Head of caudate nucleus (tissue), 42 donors: Measurements from ENCODE around the gene IRAK3.
A peak's percentile ranks its signal among the peaks of the same experiment; 100 is the strongest.
"Not testable (repeated sequence)": the region's sequence is repeated elsewhere in the genome, so short reads cannot be mapped to it uniquely, and the experiment has no call there.

ENCODE experiments used
- DNase-seq, 42 donors: peaks; one replicate each; pipeline versions ENCODE4 v3.0.0 to v3.0.0-alpha.2; 2020 to 2021; ENCODE audit warnings: mixed read lengths in 7 of 42
- intact Hi-C: fragments of 100-400 bp; cut with DNase I; formaldehyde crosslinking; loops from one replicate; pipeline ENCODE4 v1.15.0; 2022

Gene IRAK3

GRCh38 chr12:66169221-66170170 lies 19.5 kb upstream of the IRAK3 start, which contains the start of gene TMBIM4:
TMBIM4 (minus strand) TSS chr12:66169996; CDS start chr12:66169951, 45 bp downstream.
- intact Hi-C loops, result no loop called here
- peak; percentile 63 to 94 (median 86) for DNase-seq

- no peak for DNase-seq
- intact Hi-C loops, result no loop called here
These were observed 18.4 kb upstream of the IRAK3 start for GRCh38 chr12:66170606-66171005.

GRCh38 chr12:66174391-66175325 lies 14.4 kb upstream of the IRAK3 start:
- intact Hi-C loops, DNase-seq: not testable (repeated sequence)

- intact Hi-C loops, result no loop called here
- DNase-seq, result no peak
These were observed 12.7 kb upstream of the IRAK3 start for GRCh38 chr12:66176105-66176900.

- intact Hi-C loops, result no loop called here
- no peak for DNase-seq
These were observed 6.1 kb upstream of the IRAK3 start for GRCh38 chr12:66182956-66183355.

- DNase-seq, intact Hi-C loops: not testable (repeated sequence)
These were observed 4.2 kb upstream of the IRAK3 start for GRCh38 chr12:66184822-66185221.

- DNase-seq, result no peak
- intact Hi-C loops, result no loop called here
These were observed 2.0 kb upstream of the IRAK3 start for GRCh38 chr12:66187036-66187435.

- no peak for DNase-seq
- intact Hi-C loops, result no loop called here
These were observed 1.2 kb upstream of the IRAK3 start for GRCh38 chr12:66187821-66188220.

- intact Hi-C loops, result no loop called here
- DNase-seq, result no peak
These were observed 451 bp downstream of the IRAK3 start for GRCh38 chr12:66189486-66189843.

GRCh38 chr12:66189889-66190288 lies 875 bp downstream of the IRAK3 start:
- DNase-seq, result no peak
- intact Hi-C loops, result no loop called here

GRCh38 chr12:66190519-66191370 lies 1.7 kb downstream of the IRAK3 start:
- DNase-seq, result no peak
- intact Hi-C loops, result no loop called here

- intact Hi-C loops, result no loop called here
- no peak for DNase-seq
These were observed 2.6 kb downstream of the IRAK3 start for GRCh38 chr12:66191547-66192126.

- no peak for DNase-seq
- intact Hi-C loops, result no loop called here
These were observed 5.1 kb downstream of the IRAK3 start for GRCh38 chr12:66194122-66194521.

GRCh38 chr12:66195242-66195641 lies 6.2 kb downstream of the IRAK3 start:
- DNase-seq, result no peak
- intact Hi-C loops, result no loop called here

- no peak for DNase-seq
- intact Hi-C loops, result no loop called here
These were observed 7.8 kb downstream of the IRAK3 start for GRCh38 chr12:66196806-66197205.

- no peak for DNase-seq
- intact Hi-C loops, result no loop called here
These were observed 8.5 kb downstream of the IRAK3 start for GRCh38 chr12:66197495-66197921.

- DNase-seq, result no peak
- intact Hi-C loops, result no loop called here
These were observed 10.1 kb downstream of the IRAK3 start for GRCh38 chr12:66199141-66199540.
